ENCODE data around the gene FAM24B. TPM values are rescaled to one million over a fixed set of nuclear protein-coding genes. Genes with fewer than 3 reads are reported as not detected.
A peak's percentile ranks its signal among the peaks of the same experiment; 100 is the strongest.
"Not testable (repeated sequence)": the region's sequence is repeated elsewhere in the genome, so short reads cannot be mapped to it uniquely, and the experiment has no call there.

FAM24B gene
- total and polyA plus RNA-seq, 4 experiments from 2014 or later: 7.2 to 14.5 (median 11.8) TPM

- H3K9me3 ChIP-seq (ENCODE audit: control insufficient read depth in 1 of 2, low read length in 2 of 2); H3K4me1 ChIP-seq (ENCODE audit: insufficient read depth, low read length); H3K27me3 Mint-ChIP-seq; H3K36me3 ChIP-seq (ENCODE audit: insufficient read depth, low read length); H3K9me3 Mint-ChIP-seq; DNase-seq; H3K4me3 Mint-ChIP-seq; H3K4me3 ChIP-seq (ENCODE audit: low read length in 2 of 2); CTCF ChIA-PET (ENCODE audit: partially characterized antibody); POLR2A ChIA-PET (ENCODE audit: partially characterized antibody); H3K27ac ChIP-seq (ENCODE audit: low read depth, low read length); intact Hi-C loops (cut with micrococcal nuclease); H3K27me3 ChIP-seq (ENCODE audit: insufficient read depth, low read length): not testable (repeated sequence)
- Mint-ChIP-seq H3K36me3 (peaks cover 34 to 39% of the 10 kb centered on the region in 2 donors), H3K4me1 (peaks cover 0 to 18% (median 8%) of the 10 kb centered on the region in 4 donors), H3K27ac (peak overlapping the region in 1 of 7 donors; percentile 29)
Observed at GRCh38 chr10:122858042-122858441, 21.3 kb downstream of the FAM24B start.

- POLR2A ChIA-PET (ENCODE audit: partially characterized antibody): interaction anchor here (0.5 kb wide), 1 partner anchor 12 kb away, joined by 3 read pairs; no protein-coding TSS in a partner anchor
- peaks cover 41 to 48% of the 10 kb centered on the region in 2 donors for H3K36me3 Mint-ChIP-seq
Observed at GRCh38 chr10:122856902-122857301, 22.5 kb downstream of the FAM24B start.

GRCh38 chr10:122855745-122856144 is 23.6 kb downstream of the FAM24B start:
- H3K4me3 ChIP-seq (ENCODE audit: low read length in 2 of 2): no peak overlapping the region
- no peaks in the 10 kb centered on the region for H3K27me3 ChIP-seq (ENCODE audit: insufficient read depth, low read length)
- H3K9me3 ChIP-seq (ENCODE audit: control insufficient read depth in 1 of 2, low read length in 2 of 2): no peaks in the 10 kb centered on the region
- H3K27ac Mint-ChIP-seq: no peak overlapping the region
- no peaks in the 10 kb centered on the region for H3K4me1 ChIP-seq (ENCODE audit: insufficient read depth, low read length)
- H3K36me3 Mint-ChIP-seq: peaks cover 47 to 53% of the 10 kb centered on the region in 2 donors
- intact Hi-C loops (cut with micrococcal nuclease): no loop called here
- CTCF ChIA-PET (ENCODE audit: partially characterized antibody): no interaction called here
- POLR2A ChIA-PET (ENCODE audit: partially characterized antibody): no interaction called here
- H3K9me3 Mint-ChIP-seq: peaks cover 0 to 3% (median 0%) of the 10 kb centered on the region in 8 donors
- no peak overlapping the region for H3K4me3 Mint-ChIP-seq
- peaks cover 0 to 9% (median 5%) of the 10 kb centered on the region in 4 donors for H3K4me1 Mint-ChIP-seq
- no peak for DNase-seq
- no peak overlapping the region for H3K27ac ChIP-seq (ENCODE audit: low read depth, low read length)
- H3K36me3 ChIP-seq (ENCODE audit: insufficient read depth, low read length): peaks cover 4% of the 10 kb centered on the region
- no peaks in the 10 kb centered on the region for H3K27me3 Mint-ChIP-seq

More at GRCh38 chr10:122856902-122857301, 22.5 kb downstream of the FAM24B start:
- no peak overlapping the region for H3K27ac ChIP-seq (ENCODE audit: low read depth, low read length)
- no peaks in the 10 kb centered on the region for H3K27me3 ChIP-seq (ENCODE audit: insufficient read depth, low read length)
- Mint-ChIP-seq H3K27me3 (no peaks in the 10 kb centered on the region), H3K9me3 (peaks cover 0 to 3% (median 0%) of the 10 kb centered on the region in 8 donors), H3K4me3 (no peak overlapping the region), H3K27ac (no peak overlapping the region), H3K4me1 (peaks cover 0 to 12% (median 6%) of the 10 kb centered on the region in 4 donors)
- no peak overlapping the region for H3K4me3 ChIP-seq (ENCODE audit: low read length in 2 of 2)
- CTCF ChIA-PET (ENCODE audit: partially characterized antibody): no interaction called here
- H3K4me1 ChIP-seq (ENCODE audit: insufficient read depth, low read length): no peaks in the 10 kb centered on the region
- no peak for DNase-seq
- peaks cover 4% of the 10 kb centered on the region for H3K36me3 ChIP-seq (ENCODE audit: insufficient read depth, low read length)
- intact Hi-C loops (cut with micrococcal nuclease): no loop called here
- no peaks in the 10 kb centered on the region for H3K9me3 ChIP-seq (ENCODE audit: control insufficient read depth in 1 of 2, low read length in 2 of 2)

GRCh38 chr10:122854648-122855047 is 24.7 kb downstream of the FAM24B start:
- DNase-seq: no peak
- CTCF ChIA-PET (ENCODE audit: partially characterized antibody): interaction anchor here (0.6 kb wide), 1 partner anchor 40 kb away, joined by 3 read pairs; no protein-coding TSS in a partner anchor
- Mint-ChIP-seq H3K4me3 (no peak overlapping the region), H3K36me3 (peaks cover 56 to 59% of the 10 kb centered on the region in 2 donors), H3K27me3 (no peaks in the 10 kb centered on the region), H3K4me1 (peaks cover 0 to 9% (median 6%) of the 10 kb centered on the region in 4 donors), H3K27ac (no peak overlapping the region), H3K9me3 (peaks cover 0 to 3% (median 0%) of the 10 kb centered on the region in 8 donors)
- intact Hi-C loops (cut with micrococcal nuclease): no loop called here
- Histone ChIP-seq H3K4me1 (ENCODE audit: insufficient read depth, low read length) (no peaks in the 10 kb centered on the region), H3K27me3 (ENCODE audit: insufficient read depth, low read length) (no peaks in the 10 kb centered on the region), H3K9me3 (ENCODE audit: control insufficient read depth in 1 of 2, low read length in 2 of 2) (no peaks in the 10 kb centered on the region), H3K4me3 (ENCODE audit: low read length in 2 of 2) (no peak overlapping the region), H3K27ac (ENCODE audit: low read depth, low read length) (no peak overlapping the region), H3K36me3 (ENCODE audit: insufficient read depth, low read length) (peaks cover 8% of the 10 kb centered on the region)
- POLR2A ChIA-PET (ENCODE audit: partially characterized antibody): no interaction called here

GRCh38 chr10:122853665-122854313 is 25.6 kb downstream of the FAM24B start:
- intact Hi-C loops (cut with micrococcal nuclease): no loop called here
- peak overlapping the region in 1 of 7 donors; percentile 68 for H3K27ac Mint-ChIP-seq
- H3K4me3 Mint-ChIP-seq: no peak overlapping the region
- CTCF ChIA-PET (ENCODE audit: partially characterized antibody): interaction anchor here (0.6 kb wide), 1 partner anchor 41 kb away, joined by 3 read pairs; no protein-coding TSS in a partner anchor
- Histone ChIP-seq H3K4me3 (ENCODE audit: low read length in 2 of 2) (no peak overlapping the region), H3K36me3 (ENCODE audit: insufficient read depth, low read length) (peaks cover 8% of the 10 kb centered on the region), H3K27ac (ENCODE audit: low read depth, low read length) (no peak overlapping the region), H3K27me3 (ENCODE audit: insufficient read depth, low read length) (no peaks in the 10 kb centered on the region), H3K9me3 (ENCODE audit: control insufficient read depth in 1 of 2, low read length in 2 of 2) (no peaks in the 10 kb centered on the region), H3K4me1 (ENCODE audit: insufficient read depth, low read length) (no peaks in the 10 kb centered on the region)
- no peaks in the 10 kb centered on the region for H3K27me3 Mint-ChIP-seq
- POLR2A ChIA-PET (ENCODE audit: partially characterized antibody): no interaction called here
- no peak for DNase-seq
- peaks cover 0 to 3% (median 0%) of the 10 kb centered on the region in 8 donors for H3K9me3 Mint-ChIP-seq
- H3K4me1 Mint-ChIP-seq: peaks cover 0 to 9% (median 6%) of the 10 kb centered on the region in 4 donors
- H3K36me3 Mint-ChIP-seq: peaks cover 59 to 65% of the 10 kb centered on the region in 2 donors

- H3K4me1 ChIP-seq (ENCODE audit: insufficient read depth, low read length): no peaks in the 10 kb centered on the region
- H3K9me3 ChIP-seq (ENCODE audit: control insufficient read depth in 1 of 2, low read length in 2 of 2): no peaks in the 10 kb centered on the region
- ChIA-PET CTCF (ENCODE audit: partially characterized antibody) (no interaction called here), POLR2A (ENCODE audit: partially characterized antibody) (no interaction called here)
- Mint-ChIP-seq H3K36me3 (peaks cover 63 to 70% of the 10 kb centered on the region in 2 donors), H3K4me1 (peaks cover 0 to 10% (median 7%) of the 10 kb centered on the region in 4 donors), H3K4me3 (no peak overlapping the region), H3K27ac (no peak overlapping the region), H3K9me3 (peaks cover 0 to 2% (median 0%) of the 10 kb centered on the region in 8 donors), H3K27me3 (no peaks in the 10 kb centered on the region)
- DNase-seq: no peak
- H3K36me3 ChIP-seq (ENCODE audit: insufficient read depth, low read length): peaks cover 12% of the 10 kb centered on the region
- H3K27ac ChIP-seq (ENCODE audit: low read depth, low read length): no peak overlapping the region
- intact Hi-C loops (cut with micrococcal nuclease): no loop called here
- H3K4me3 ChIP-seq (ENCODE audit: low read length in 2 of 2): no peak overlapping the region
- H3K27me3 ChIP-seq (ENCODE audit: insufficient read depth, low read length): no peaks in the 10 kb centered on the region
Observed at GRCh38 chr10:122852261-122852660, 27.1 kb downstream of the FAM24B start.

GRCh38 chr10:122850705-122851640 is 28.4 kb downstream of the FAM24B start:
- Mint-ChIP-seq H3K4me1 (peaks cover 0 to 10% (median 8%) of the 10 kb centered on the region in 4 donors), H3K9me3 (peaks cover 0 to 2% (median 0%) of the 10 kb centered on the region in 8 donors), H3K36me3 (peaks cover 70 to 78% of the 10 kb centered on the region in 2 donors), H3K27ac (no peak overlapping the region), H3K4me3 (no peak overlapping the region), H3K27me3 (no peaks in the 10 kb centered on the region)
- Histone ChIP-seq H3K4me3 (ENCODE audit: low read length in 2 of 2) (no peak overlapping the region), H3K27ac (ENCODE audit: low read depth, low read length) (no peak overlapping the region), H3K4me1 (ENCODE audit: insufficient read depth, low read length) (no peaks in the 10 kb centered on the region), H3K9me3 (ENCODE audit: control insufficient read depth in 1 of 2, low read length in 2 of 2) (no peaks in the 10 kb centered on the region), H3K36me3 (ENCODE audit: insufficient read depth, low read length) (peaks cover 9% of the 10 kb centered on the region), H3K27me3 (ENCODE audit: insufficient read depth, low read length) (no peaks in the 10 kb centered on the region)
- intact Hi-C loops (cut with micrococcal nuclease): no loop called here
- no peak for DNase-seq
- ChIA-PET CTCF (ENCODE audit: partially characterized antibody) (no interaction called here), POLR2A (ENCODE audit: partially characterized antibody) (no interaction called here)
